Measurements from ENCODE around the gene EVL. TPM values are rescaled to one million over a fixed set of nuclear protein-coding genes. Genes with fewer than 3 reads are reported as not detected.

Gene EVL
- total and polyA plus RNA-seq, 8 donors = 23.0 to 68.4 (median 41.3) TPM

- Histone ChIP-seq H3K36me3 (no peaks in the 10 kb centered on the region), H3K4me1 (peaks cover 0 to 9% (median 0%) of the 10 kb centered on the region in 3 donors), H3K27me3 (no peaks in the 10 kb centered on the region), H3K4me3 (no peak overlapping the region), H3K27ac (no peak overlapping the region), H3K9me3 (no peaks in the 10 kb centered on the region)
- ATAC-seq (no peak), DNase-seq (no peak), FAIRE-seq (no peak)
- no peak for TF ChIP-seq CTCF (IDR thresholded peaks at IDR 0.05)
- 82 to 89% methylated on average over 17 of the region's 17 CpGs for WGBS, 2 donors
- intact Hi-C loops (cut with DNase I) = loop anchor here in 2 of 3 donors (5.0 to 10.0 kb wide), 2 partner anchors 122 to 124 kb away; no protein-coding TSS in a partner anchor
Observed at GRCh38 chr14:100106250-100107112, 41.3 kb downstream of the EVL start.

DNA sequence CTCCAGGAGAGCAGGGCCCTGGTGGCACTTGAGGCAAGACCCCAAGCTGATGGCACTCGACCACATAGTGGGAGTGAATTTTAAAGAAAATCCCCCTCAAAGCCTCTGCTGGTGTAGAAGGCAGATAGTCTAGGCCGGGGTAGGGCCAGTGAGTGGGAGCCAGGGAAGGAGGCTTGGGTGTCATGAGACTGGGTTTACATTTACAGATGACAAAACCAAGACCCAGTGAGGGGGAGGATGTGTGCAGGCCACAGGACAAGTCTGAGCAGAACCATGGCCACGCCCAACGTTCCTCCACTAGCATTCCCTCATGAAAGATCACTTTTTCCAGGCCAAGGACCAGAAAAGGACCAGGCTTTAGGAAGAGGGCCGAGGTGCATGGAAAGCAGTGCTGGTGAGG lies 42.0 kb downstream of the EVL start:
- no peaks in the 10 kb centered on the region for H3K9me3 ChIP-seq
- no peaks in the 10 kb centered on the region for H3K36me3 ChIP-seq
- DNase-seq (no peak), ATAC-seq (no peak), FAIRE-seq (no peak)
- 83 to 87% methylated on average over 5 of the region's 5 CpGs for WGBS, 2 donors
- H3K27ac ChIP-seq = no peak overlapping the region
- peaks cover 0 to 9% (median 0%) of the 10 kb centered on the region in 3 donors for H3K4me1 ChIP-seq
- H3K4me3 ChIP-seq = no peak overlapping the region
- no peaks in the 10 kb centered on the region for H3K27me3 ChIP-seq
- intact Hi-C loops (cut with DNase I) = loop anchor here in 2 of 3 donors (5.0 to 10.0 kb wide), 2 partner anchors 122 to 125 kb away; no protein-coding TSS in a partner anchor
- no peak for TF ChIP-seq CTCF (IDR thresholded peaks at IDR 0.05)

GRCh38 chr14:100108042-100108825 lies 43.0 kb downstream of the EVL start:
- no peaks in the 10 kb centered on the region for H3K36me3 ChIP-seq
- peak; percentile 89 to 95 (median 92) for ATAC-seq
- no peak overlapping the region for H3K4me3 ChIP-seq
- H3K4me1 ChIP-seq = peaks cover 0 to 9% (median 0%) of the 10 kb centered on the region in 3 donors
- 23 to 24% methylated on average over 12 to 13 of the region's 13 CpGs for WGBS, 2 donors
- DNase-seq = peak; percentile 71 to 94 (median 85)
- peak; percentile 71 to 79 (median 76) for TF ChIP-seq CTCF (IDR thresholded peaks at IDR 0.05)
- intact Hi-C loops (cut with DNase I) = loop anchor here in 2 of 3 donors (5.0 to 10.0 kb wide), 2 partner anchors 123 to 126 kb away; no protein-coding TSS in a partner anchor
- H3K27ac ChIP-seq = no peak overlapping the region
- H3K27me3 ChIP-seq = no peaks in the 10 kb centered on the region
- no peak for FAIRE-seq
- no peaks in the 10 kb centered on the region for H3K9me3 ChIP-seq

DNA sequence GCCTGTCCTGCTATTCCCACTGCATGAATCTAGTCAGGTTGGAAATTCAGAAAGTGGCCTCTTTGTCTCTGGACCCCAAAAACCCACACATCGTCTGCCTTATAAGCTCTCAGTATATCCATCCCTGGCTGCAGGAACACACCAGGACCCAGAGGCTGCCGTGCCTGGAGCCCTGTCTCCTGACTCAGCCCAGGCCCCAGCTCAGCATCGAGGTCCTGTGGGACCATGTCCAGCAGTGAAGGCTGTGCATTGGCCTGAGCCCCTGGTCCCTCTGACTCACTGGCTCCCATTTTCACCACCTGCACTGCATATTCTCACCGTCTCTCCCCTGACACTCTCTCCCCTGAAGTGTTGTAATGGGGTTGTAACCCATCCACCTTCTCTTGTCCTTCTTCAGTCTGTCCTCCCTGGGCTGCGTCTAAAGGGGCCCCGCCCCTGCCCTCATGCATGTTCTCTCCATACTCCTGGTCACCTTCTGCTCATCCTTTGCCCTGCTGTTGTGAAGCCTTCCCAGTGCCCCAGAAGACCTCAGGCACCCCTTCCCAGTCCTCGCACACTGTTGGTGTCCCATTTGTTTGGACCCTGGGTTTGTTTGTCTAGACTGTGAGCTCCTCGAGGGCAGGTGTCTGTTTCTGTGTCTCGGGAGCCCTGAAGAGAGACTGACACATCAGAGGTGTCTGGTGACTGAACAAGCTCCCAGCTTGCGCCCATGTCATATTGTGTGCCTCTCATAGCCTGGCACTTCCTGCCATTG lies 43.8 kb downstream of the EVL start:
- Histone ChIP-seq H3K36me3 (no peaks in the 10 kb centered on the region), H3K27ac (no peak overlapping the region), H3K4me1 (peaks cover 0 to 9% (median 0%) of the 10 kb centered on the region in 3 donors), H3K9me3 (no peaks in the 10 kb centered on the region), H3K4me3 (no peak overlapping the region), H3K27me3 (no peaks in the 10 kb centered on the region)
- ATAC-seq (peak in 1 of 4 donors; percentile 9), FAIRE-seq (no peak), DNase-seq (no peak)
- 82 to 88% methylated on average over 10 of the region's 10 CpGs for WGBS, 2 donors
- TF ChIP-seq CTCF (IDR thresholded peaks at IDR 0.05) = no peak
- intact Hi-C loops (cut with DNase I) = loop anchor here in 2 of 3 donors (5.0 to 10.0 kb wide), 2 partner anchors 124 to 127 kb away; no protein-coding TSS in a partner anchor
